ENCODE results near the gene CNTN4.

The CNTN4 gene

DNA sequence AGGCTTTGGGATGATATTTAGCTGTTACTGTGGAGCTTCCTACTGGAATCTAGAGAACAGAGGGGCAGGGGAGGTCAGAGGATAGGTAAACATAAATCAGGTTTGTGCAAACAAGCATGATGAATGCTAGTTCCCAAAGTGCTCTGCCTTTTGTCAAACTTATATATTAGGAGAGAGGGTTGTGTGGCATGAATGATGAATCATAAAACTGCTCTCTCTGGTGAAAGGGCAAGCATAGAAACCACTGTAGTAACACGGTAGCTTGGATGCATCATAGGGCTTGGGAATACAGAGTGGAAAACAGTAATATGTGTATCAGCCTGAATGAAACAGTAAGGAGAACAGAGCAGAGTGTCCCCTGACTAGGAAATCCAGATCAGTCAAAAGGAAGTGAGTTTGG, 524.8 kb downstream of the CNTN4 start:
- no peak for DNase-seq

DNA sequence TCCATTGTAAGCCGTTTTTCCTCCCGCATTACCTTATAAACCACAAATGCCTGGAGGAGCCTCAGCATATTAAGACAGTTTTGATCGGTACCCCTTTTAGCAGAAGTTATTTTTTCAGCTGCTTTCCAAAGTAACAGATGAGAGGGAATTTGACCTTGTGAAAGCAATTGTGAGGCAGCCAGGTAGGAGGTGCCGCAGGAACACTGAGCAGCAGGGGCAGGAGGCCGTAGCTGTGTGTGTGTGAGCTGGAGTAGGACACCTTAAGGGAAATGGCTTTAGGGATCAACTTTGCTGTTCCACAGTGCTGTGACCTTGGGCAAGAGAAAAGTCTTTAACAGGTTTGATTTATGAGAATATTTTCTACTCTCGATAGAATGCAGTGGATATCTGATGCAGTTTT, 529.5 kb downstream of the CNTN4 start:
- DNase-seq, result no peak

DNA sequence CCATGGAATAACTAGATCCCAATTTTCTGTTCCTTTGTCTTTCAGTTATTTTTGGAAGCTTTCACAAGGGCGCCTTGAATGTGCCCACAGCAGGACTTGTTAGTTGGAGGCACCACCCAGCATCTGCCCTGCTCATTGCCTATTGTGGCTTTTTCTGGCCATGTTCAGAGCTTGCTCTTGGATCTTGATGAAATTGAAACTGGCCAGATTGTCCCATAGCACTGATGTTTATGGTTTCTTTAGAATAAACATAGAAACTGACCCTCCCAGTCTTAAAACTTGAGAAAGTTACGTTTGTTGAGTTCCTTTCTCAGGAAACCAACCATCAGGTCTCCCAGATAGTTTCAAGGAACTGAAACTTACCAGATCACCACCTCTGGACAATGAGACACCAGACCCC, 536.8 kb downstream of the CNTN4 start:
- DNase-seq, result no peak

DNA sequence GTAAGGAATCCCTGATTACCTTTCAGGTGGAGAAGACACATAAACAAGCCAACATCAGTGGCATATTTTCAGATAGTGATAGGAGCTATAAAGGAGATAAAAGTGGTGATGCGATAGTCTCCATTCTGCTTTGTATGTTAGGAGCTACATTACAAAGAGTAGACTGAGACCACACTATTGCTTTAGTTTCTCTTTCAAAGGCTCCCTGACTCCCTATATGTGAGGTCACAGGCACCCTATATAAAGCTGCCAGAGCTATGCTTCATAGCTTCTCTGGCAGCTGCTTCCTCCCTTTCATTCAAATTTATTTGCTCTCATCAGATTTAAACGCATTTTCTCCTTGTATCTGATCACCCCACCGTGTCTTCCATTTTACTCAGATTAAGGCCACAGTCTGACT, 544.9 kb downstream of the CNTN4 start:
- DNase-seq, result no peak

- DNase-seq, result no peak
These were observed 546.3 kb downstream of the CNTN4 start for GRCh38 chr3:2645001-2645400.

- DNase-seq, result no peak
These were observed 552.1 kb downstream of the CNTN4 start for GRCh38 chr3:2650746-2651145.

DNA sequence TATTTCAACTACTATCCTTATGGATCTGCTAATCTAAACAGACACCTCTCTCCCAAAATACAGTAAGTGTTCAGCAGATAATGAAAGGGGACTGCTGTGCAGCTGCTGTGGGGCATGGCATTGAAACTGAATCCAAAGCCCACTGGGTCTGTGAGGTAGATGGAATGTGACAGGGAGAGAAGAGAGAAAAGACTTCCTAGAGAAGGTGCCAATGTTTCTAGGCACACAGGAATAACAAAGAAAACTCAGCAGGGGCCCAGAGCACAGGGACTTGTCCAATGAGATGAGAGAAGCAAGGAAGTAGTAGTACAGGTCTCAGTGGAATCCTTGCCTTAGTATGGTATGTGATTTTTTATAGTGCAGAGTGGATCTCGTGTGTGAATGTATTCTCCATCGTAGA, 553.7 kb downstream of the CNTN4 start:
- no peak for DNase-seq

DNA sequence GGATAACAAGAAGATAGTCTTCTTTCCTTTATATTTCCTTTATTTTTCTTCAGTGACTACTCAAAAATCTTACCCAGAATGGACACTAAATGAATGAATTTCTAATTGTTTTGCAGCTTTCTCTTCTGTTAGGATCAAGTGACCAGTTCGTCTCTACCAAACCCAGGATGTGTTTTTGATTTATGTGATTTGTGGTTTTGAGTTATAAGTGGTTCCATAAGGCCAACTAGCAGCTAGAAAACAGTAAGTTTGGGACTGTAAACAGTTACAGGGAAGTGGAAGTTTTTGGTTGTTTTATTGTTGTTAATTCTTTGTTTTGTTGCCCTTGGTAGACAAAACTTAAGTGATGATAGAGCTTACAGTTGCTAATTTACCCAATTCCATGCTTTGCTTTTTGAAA, 555.0 kb downstream of the CNTN4 start:
- DNase-seq, result no peak

- no peak for DNase-seq
These were observed 556.6 kb downstream of the CNTN4 start for GRCh38 chr3:2655229-2655701.

GRCh38 chr3:2656806-2657777, 558.4 kb downstream of the CNTN4 start:
- DNase-seq, result no peak

DNA sequence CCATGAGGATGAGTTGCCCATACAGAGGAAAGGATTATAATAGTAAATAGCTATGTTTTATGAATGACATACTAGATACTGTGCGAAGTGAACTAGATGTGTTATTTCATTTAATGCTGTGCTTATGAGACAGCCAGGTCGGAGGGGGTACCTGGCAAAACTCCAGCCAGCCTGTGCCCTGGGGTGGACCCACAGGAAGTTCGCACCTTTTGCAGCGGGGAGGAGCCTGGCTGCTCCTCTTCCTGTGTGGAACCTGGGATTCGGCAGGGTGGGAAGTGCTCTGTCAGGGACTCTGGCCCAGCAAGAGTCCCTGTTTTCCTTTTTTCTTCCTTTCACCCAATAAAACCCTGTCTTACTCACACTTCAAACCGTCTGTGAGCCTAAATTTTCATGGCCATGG, 559.3 kb downstream of the CNTN4 start:
- no peak for DNase-seq

DNA sequence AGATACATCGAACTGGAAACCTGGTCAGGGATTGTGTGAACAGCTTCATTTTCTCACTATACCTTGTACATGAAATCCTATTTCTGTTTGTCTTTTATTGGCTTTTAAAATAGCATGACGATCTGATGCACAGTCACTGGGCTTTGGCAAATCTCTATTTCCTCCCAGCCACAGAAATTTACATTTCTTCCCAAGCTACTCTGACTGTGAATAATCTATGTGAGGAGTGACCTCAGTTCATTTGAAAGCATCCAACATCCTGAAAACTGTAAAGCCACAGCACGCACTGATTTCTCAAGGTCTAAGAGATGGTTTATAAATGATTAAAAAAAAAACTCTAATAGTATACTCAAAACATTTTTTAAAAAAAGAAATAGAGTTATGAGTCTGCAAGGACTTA, 561.2 kb downstream of the CNTN4 start:
- DNase-seq, result no peak

DNA sequence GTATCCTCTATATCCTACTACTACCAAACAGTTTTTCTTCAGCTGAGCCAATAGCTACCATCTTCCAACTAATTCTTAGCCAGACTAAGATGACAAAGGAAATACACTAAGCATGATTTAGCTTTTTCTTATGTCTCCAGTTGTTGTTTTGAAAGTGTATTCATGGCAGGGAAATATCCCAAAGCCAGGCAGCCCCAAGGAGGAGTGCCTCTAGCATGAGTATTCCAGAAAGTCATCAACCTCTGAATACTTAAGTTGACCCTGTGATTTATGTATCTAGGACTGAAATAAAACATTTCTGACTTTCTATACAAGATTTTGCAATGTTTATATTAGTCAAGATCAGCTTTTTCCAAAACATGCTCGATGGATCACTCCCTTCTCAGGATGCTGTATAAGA, 562.4 kb downstream of the CNTN4 start:
- no peak for DNase-seq

DNA sequence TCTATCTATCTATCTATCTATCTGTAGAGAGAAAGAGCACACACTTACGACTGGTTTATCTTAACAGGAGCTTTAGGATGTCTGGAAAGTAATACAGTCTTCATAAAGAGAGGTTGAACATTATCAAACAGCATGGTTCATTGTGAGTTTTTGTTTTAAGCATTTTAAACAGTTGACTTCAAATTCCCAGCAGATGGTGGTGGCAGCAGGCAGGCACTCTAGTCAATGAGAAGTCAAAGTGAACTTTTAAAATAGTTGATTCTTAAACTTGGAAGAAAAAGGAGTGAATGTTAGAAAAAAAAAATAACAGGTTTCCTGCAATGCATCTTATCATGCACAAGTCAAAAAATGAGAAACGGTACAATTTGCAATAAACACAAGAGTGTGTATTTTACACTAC, 578.8 kb downstream of the CNTN4 start:
- DNase-seq, result no peak

- no peak for DNase-seq
These were observed 581.6 kb downstream of the CNTN4 start for GRCh38 chr3:2680236-2680635.

DNA sequence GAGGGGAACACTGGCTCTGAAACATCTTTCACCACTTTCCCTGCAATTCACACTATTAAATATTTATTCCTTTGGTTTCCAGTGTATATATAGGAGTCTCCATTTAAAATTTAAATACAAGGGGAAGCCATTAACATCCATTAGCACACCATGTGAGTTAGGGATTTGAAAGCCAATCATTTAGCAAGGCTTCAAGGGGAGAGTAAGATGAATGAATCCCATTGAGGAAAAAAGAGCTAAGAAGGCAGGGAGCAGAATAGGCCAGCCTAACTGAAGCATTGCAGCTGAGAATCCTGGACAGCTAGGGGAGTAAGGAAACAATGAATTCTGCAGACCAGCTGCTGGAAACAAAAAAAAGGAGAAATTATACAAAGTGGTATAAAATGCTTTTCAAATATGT, 585.4 kb downstream of the CNTN4 start:
- DNase-seq, result no peak

DNA sequence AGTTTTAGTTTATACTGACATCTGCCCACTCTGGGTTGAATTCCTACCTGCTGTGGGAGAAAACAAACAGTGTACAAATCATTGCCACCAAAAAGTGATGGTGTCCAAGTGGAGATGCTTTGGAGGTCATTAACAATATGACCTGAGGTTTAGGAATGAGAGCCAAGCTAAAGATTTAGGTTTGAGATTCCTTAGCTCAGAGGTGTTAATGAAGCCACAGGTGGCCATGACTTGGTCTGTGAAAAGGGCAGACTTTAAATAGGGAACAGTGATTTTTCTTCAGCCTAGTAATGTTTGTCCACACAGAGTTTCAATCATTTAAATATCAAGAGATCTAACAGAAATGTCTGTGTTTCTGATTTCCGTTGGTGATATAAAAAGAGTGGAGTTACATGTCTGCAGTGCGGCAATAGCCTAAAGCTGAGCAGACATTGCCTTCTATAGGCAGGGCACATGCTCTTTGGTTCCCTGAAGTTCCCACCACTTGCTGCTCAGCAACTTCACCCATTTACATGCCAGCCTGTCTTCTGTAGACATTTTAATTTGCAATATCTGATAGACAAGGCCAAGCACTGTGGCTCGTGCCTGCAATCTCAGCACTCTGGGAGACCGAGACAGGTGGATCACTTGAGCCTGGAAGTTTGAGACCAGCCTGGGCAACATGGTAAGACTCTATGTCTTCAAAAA, 588.3 kb downstream of the CNTN4 start:
- DNase-seq, result no peak

DNA sequence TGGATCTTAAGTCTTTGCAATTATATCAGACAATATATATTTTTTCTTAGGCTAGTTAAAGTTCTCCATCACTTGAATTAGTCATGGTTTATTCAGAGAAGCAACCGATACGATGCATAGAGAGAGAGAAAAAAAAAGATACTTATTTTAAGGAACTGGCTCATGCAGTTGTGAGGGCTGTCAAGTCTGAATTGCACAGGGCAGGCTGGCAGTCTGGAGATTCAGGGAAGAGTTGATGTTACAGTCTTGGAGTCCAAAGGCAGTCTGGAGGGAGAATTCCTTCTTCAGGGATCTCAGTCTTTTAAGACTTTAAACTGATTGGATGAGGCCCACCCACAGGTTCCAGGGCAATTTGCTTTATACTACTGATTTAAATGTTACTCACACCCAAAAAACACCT, 598.9 kb downstream of the CNTN4 start:
- DNase-seq, result no peak

DNA sequence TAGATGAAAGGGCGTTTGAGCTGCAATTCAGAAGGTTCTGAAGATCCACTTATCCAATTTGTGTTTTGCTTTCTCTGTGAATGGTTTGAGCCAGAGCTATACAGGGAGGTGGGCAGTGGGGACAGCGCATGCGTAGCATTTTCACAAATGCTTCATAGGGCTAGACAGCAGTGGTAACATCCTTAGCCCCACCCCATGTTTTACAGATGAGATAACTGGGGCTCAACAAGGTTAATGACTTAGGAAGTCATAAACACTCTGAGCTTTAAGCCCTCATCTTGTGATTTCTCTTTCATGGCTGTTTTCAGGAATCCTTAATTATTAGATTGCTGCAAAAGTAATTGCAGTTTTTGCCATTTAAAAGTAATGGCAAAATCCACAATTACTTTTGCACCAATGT, 602.8 kb downstream of the CNTN4 start:
- no peak for DNase-seq

- no peak for DNase-seq
These were observed 607.6 kb downstream of the CNTN4 start for GRCh38 chr3:2706144-2706835.

DNA sequence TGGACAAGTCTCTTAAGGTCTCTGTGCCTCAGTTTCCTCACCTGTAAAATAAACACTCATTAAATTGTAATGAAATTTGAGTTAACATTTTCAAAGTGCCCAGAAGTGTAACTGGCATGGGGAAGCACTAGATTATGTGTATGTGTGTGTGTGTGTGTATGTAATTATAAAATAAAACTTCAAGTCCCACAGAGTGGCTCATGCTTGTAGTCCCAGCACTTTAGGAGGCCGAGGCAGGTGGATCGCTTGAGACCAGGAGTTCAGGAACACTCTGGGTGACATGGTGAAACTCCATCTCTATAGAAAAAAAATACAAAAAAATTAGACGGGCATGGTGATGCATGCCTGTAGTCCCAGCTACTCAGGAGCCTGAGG, 608.2 kb downstream of the CNTN4 start:
- no peak for DNase-seq

DNA sequence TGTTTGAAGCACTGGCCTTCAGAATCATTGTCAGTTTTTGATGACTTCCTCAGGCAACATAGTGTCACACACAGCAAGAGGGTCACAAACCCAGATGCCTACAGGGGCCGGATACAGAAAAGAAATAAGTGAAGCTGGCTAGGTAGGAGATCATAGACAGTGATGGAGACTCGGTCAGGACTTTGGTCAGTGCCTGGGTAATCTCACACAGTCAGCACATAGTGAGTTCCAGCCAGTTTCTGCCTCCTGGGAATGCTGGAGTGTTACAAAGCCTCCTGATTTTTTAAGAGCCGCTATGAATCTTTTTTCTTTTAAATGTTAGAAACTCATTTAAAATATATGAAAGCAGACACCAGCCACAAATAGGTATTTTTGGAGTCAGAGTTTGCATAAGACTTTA, 612.4 kb downstream of the CNTN4 start:
- no peak for DNase-seq

- no peak for DNase-seq
These were observed 615.3 kb downstream of the CNTN4 start for GRCh38 chr3:2713923-2714322.

- DNase-seq, result no peak
These were observed 616.2 kb downstream of the CNTN4 start for GRCh38 chr3:2714834-2715233.
